ENCODE measurements around the gene TRIO.

Gene TRIO

DNA sequence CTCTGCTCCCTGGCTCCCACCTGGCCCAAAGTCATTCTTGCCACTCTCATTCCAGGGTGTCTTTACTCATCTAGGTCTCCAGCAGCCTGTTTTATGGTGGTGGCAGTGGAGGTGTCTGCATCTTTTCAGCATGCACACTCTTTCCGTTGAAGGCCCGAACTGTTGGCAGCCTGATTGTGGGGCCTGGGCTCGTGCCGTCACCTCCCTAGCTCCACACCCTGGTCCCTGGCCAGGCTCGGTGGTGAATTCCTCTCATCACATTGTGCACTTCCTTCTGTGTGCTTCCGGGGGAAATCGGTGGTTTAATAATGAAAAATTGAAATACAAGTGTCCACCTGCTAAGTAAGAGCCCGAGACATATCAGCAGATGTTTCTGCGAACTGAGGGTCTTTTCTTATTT is 214.3 kb downstream of the TRIO start:
- TF ChIP-seq, protein P1, sequence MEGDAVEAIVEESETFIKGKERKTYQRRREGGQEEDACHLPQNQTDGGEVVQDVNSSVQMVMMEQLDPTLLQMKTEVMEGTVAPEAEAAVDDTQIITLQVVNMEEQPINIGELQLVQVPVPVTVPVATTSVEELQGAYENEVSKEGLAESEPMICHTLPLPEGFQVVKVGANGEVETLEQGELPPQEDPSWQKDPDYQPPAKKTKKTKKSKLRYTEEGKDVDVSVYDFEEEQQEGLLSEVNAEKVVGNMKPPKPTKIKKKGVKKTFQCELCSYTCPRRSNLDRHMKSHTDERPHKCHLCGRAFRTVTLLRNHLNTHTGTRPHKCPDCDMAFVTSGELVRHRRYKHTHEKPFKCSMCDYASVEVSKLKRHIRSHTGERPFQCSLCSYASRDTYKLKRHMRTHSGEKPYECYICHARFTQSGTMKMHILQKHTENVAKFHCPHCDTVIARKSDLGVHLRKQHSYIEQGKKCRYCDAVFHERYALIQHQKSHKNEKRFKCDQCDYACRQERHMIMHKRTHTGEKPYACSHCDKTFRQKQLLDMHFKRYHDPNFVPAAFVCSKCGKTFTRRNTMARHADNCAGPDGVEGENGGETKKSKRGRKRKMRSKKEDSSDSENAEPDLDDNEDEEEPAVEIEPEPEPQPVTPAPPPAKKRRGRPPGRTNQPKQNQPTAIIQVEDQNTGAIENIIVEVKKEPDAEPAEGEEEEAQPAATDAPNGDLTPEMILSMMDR (conservative IDR thresholded peaks at IDR 0.05; ENCODE audit: low read length), result no peak
- DNase-seq (ENCODE audit: low read depth), result no peak
- H3K4me3 ChIP-seq (ENCODE audit: low read length), result no peak overlapping the region

DNA sequence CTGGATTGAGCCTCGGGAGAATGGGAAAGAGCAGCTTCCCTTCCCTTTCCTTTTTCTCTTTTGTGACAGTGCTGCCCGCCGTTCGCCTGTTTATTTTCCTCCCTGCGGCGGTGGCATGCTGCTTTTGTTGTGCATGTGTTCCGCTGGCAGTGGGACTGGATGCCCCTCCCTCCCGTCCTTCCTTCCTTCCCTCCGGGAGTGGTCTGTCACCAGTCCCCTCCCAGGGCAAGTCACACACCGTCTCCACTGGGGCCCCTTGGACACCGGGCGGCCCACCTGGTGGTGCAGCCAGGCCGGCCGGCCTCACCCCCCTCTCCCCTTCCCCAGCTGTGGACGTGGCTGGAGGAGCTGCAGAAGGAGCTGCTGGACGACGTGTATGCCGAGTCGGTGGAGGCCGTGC is 214.7 kb downstream of the TRIO start:
- H3K4me3 ChIP-seq (ENCODE audit: low read length), result no peak overlapping the region
- DNase-seq (ENCODE audit: low read depth), result no peak
- TF ChIP-seq, protein P1 (conservative IDR thresholded peaks at IDR 0.05; ENCODE audit: low read length), result no peak

DNA sequence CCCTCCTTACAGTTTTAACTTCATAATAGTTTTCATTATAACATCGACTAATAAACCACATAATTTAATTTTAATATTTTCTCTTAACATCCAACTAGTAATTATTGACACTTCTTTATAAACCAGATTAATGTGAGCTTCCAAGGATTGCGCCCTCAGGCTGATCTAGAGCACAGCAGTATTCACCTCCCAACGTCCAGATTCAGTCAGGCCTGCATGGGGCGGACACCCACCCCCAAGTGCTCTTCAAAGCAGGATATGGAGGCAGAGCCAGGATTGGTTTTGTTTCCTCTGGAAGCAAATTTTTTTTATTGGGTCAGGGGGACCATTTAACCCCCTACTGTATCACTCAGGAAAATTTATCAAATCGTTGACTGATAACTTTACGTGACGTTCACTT is 215.4 kb downstream of the TRIO start:
- no peak overlapping the region for H3K4me3 ChIP-seq (ENCODE audit: low read length)
- DNase-seq (ENCODE audit: low read depth), result no peak
- TF ChIP-seq, protein P1 (conservative IDR thresholded peaks at IDR 0.05; ENCODE audit: low read length), result no peak

DNA sequence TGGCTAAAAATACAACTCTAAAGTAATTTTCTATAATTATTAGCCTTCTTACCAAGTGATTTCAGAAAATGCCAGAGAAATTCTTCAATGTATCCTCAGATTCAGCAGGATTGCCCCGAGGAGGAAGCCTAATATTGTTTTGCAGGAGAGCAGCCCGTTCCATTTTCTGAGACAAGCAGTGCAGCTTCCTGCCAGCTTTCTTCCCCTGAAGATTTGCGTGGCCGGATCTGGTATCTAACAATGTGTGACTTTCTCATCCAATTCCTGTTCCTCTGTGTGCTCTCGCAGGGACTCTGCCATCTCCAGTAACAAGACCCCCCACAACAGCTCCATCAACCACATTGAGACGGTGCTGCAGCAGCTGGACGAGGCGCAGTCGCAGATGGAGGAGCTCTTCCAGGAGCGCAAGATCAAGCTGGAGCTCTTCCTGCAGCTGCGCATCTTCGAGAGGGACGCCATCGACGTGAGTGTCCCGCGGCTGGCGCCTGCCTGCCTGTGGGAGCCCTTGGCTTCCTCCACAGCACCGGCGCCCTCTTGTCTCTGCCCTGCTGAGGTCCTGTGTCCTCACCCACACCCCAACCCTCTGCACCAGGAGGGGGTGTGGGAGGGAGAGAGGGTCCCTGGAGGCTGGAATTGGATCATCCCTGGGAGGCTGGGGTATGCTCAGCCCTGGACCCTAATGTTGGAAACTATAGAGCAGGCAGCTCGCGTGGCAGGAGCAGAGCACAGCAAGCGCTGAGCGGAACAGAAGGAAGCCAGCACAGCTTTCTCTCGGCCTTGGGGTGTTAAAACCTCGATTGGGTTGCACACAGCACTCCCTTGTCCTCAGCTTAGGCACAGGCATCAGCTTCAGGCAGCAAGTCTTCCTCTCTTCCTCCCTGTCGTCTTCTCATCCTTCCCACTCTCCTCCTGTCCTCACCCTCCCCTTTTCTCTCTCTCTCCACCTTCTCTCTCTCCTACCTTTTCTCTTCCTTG is 216.2 kb downstream of the TRIO start:
- TF ChIP-seq, protein P1 (conservative IDR thresholded peaks at IDR 0.05; ENCODE audit: low read length), result no peak
- no peak for DNase-seq (ENCODE audit: low read depth)
- H3K4me3 ChIP-seq (ENCODE audit: low read length), result no peak overlapping the region

DNA sequence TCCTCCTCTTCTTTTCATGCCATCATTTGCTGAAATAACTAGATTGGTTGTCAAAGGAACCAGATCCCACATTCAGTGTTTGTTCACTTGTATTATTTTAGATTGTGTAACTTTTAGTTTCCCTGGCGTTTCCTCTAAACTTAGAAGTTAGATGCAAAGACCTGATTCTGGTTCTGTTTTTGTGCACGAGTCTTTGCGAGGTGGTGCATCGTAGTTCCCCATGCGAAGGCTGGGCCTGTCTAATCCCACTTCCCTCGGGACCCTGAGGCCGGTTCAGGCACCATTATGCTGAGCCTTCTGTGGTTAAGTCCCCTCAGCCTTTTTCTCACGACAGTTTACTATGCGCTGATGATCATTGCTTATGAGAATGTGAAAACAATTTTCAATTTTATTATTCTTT is 219.3 kb downstream of the TRIO start:
- H3K4me3 ChIP-seq (ENCODE audit: low read length), result no peak overlapping the region
- DNase-seq (ENCODE audit: low read depth), result no peak

DNA sequence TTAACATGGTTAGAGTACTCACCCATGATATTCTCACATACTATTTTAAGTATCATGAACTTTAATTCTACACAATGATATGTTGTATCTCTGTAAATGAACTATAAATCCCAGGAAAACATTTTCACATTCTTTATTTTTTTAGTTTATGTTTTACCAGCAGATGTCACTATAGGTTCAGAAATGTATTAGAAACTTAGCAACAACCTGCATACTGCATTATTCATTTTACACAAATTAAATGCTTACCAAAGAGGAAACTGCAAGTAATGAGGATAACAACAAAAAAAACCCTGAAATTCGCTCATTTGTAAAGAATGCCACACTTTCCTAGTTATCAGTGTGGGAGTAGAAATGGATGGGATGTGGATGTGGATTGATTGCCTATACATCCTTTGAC is 221.0 kb downstream of the TRIO start:
- TF ChIP-seq, protein P1 (conservative IDR thresholded peaks at IDR 0.05; ENCODE audit: low read length), result no peak
- no peak for DNase-seq (ENCODE audit: low read depth)
- no peak overlapping the region for H3K4me3 ChIP-seq (ENCODE audit: low read length)

More for the DNA sequence above, 219.3 kb downstream of the TRIO start:
- TF ChIP-seq, protein P1 (conservative IDR thresholded peaks at IDR 0.05; ENCODE audit: low read length), result no peak
